ENCODE data around the gene IL1RL2. TPM values are rescaled to one million over a fixed set of nuclear protein-coding genes. Genes with fewer than 3 reads are reported as not detected.

The IL1RL2 gene
- total and polyA plus RNA-seq, 2 of the 4 experiments (the other 2 are of a cell fraction): 0.09 to 0.36 TPM

DNA sequence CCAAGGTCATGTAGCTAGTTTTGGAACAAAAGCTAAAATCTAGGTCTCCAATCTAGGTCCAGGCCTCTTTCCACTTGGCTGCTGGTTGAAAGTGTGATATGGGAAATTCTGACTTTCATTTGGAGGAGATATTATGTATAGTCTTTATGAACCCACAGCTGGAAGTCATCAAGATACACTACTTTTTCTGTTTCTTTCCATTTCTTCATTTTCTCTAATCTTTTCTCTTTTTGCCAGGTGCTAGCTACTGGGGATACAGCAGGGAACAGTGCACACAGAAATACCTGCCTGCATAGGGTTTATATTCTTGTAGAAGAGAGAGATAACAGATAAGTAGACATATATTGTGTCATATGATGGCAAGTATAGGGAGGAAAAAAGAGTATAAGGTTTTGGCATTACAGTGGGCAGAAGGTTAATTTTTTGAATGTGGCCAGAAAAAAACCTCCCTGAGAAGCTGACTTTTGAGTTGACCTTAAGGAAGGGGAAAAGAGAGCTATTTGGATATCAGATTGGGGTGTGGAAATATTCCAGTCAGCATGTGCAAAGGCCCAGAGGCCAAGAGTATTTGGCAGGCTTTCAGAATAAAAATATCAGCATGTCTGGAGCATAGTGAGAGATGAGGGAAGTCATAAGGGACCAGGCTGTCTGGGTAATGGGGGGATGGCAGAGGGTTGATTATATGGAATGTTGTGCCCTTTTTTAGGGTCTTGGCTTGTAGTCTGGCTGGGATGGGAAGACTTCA lies 28.6 kb upstream of the IL1RL2 start:
- Histone ChIP-seq H2AFZ (replicated peaks; ENCODE audit: low read length, poor library complexity) (no peak overlapping the region), H3K9ac (ENCODE audit: low read depth, low read length) (no peak overlapping the region), H3K56ac (ENCODE audit: extremely low read depth, insufficient read depth, low read length) (no peak overlapping the region), H3K27me3 (ENCODE audit: control insufficient read depth, insufficient read depth, low read length) (no peaks in the 10 kb centered on the region), H2AK5ac (ENCODE audit: low read depth, low read length) (no peak overlapping the region), H3K27ac (ENCODE audit: insufficient read depth, low read length) (no peak overlapping the region), H4K5ac (ENCODE audit: low read depth, low read length) (no peak overlapping the region; the same call in 1 of the 2 replicates), H4K91ac (ENCODE audit: insufficient read depth, low read depth, low read length) (no peak overlapping the region), H2BK20ac (ENCODE audit: low read depth, low read length) (no peak overlapping the region), H3K4me2 (ENCODE audit: low read depth, low read length) (no peak overlapping the region), H3K4me1 (ENCODE audit: control insufficient read depth, insufficient read depth, low read length) (peaks cover 15% of the 10 kb centered on the region), H4K20me1 (ENCODE audit: insufficient read depth, low read length) (no peaks in the 10 kb centered on the region), H3K4me3 (ENCODE audit: insufficient read depth, low read depth, low read length) (no peak overlapping the region), H2BK120ac (ENCODE audit: low read depth, low read length) (no peak overlapping the region), H3K9me3 (ENCODE audit: control insufficient read depth, insufficient read depth, low read length) (peaks cover 2% of the 10 kb centered on the region; the same call in 1 of the 2 replicates), H4K8ac (ENCODE audit: low read depth in 2 of 2, low read length in 2 of 2) (no peak overlapping the region), H2BK5ac (ENCODE audit: low read depth, low read length, poor library complexity, severe bottlenecking) (no peak overlapping the region), H3K79me1 (ENCODE audit: low read depth in 1 of 2, low read length in 2 of 2) (peaks cover 7 to 14% of the 10 kb centered on the region in 2 experiments; a peak in 3 of 4 replicates), H3K14ac (replicated peaks; ENCODE audit: low read depth, low read length) (no peak overlapping the region), H3K4ac (ENCODE audit: low read depth, low read length) (no peak overlapping the region), H3K18ac (ENCODE audit: low read depth, low read length) (no peak overlapping the region), H2BK15ac (ENCODE audit: low read depth, low read length) (no peak overlapping the region), H3K23ac (ENCODE audit: low read depth, low read length) (no peak overlapping the region), H3K9me1 (ENCODE audit: insufficient read depth, low read length) (peaks cover 4% of the 10 kb centered on the region; the same call in 1 of the 2 replicates), H2AK9ac (replicated peaks; ENCODE audit: low read depth, low read length, poor library complexity) (no peak overlapping the region), H3K36me3 (ENCODE audit: control insufficient read depth, insufficient read depth, low read length) (peaks cover 50% of the 10 kb centered on the region)
- ChIA-PET CTCF (interaction anchor here (0.7 kb wide), 1 partner anchor 133 kb away, joined by 3 read pairs; no protein-coding TSS in a partner anchor), POLR2A (ENCODE audit: unreplicated experiment) (no interaction called here)
- TF ChIP-seq MAZ (IDR thresholded peaks at IDR 0.05; ENCODE audit: borderline replicate concordance, low read depth, low read length) (no peak), CEBPB (IDR thresholded peaks at IDR 0.05; ENCODE audit: low read depth, low read length) (no peak), FOS (IDR thresholded peaks at IDR 0.05; ENCODE audit: low read depth, low read length) (no peak), RCOR1 (IDR thresholded peaks at IDR 0.05; ENCODE audit: insufficient replicate concordance, low read length) (no peak), BHLHE40 (IDR thresholded peaks at IDR 0.05; ENCODE audit: low read depth, low read length) (no peak), RFX5 (IDR thresholded peaks at IDR 0.05; ENCODE audit: low read depth, low read length) (no peak), RAD21 (IDR thresholded peaks at IDR 0.05; ENCODE audit: low read length) (no peak), MXI1 (IDR thresholded peaks at IDR 0.05; ENCODE audit: borderline replicate concordance, low read depth, low read length) (no peak), SMC3 (IDR thresholded peaks at IDR 0.05; ENCODE audit: low read depth, low read length) (no peak), POLR2A (IDR thresholded peaks at IDR 0.05; ENCODE audit: low read depth, low read length) (no peak), MAFK (IDR thresholded peaks at IDR 0.05; ENCODE audit: low read depth, low read length) (no peak)
- TF ChIP-seq, protein P1, sequence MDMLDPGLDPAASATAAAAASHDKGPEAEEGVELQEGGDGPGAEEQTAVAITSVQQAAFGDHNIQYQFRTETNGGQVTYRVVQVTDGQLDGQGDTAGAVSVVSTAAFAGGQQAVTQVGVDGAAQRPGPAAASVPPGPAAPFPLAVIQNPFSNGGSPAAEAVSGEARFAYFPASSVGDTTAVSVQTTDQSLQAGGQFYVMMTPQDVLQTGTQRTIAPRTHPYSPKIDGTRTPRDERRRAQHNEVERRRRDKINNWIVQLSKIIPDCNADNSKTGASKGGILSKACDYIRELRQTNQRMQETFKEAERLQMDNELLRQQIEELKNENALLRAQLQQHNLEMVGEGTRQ (IDR thresholded peaks at IDR 0.05; ENCODE audit: low read depth, low read length): no peak
- BruUV-seq (replicated peaks): no TSS peak
- dilution Hi-C loops (cut with HindIII; ENCODE audit: low sequenced_read_pairs, unreplicated experiment): loop anchor here (25.0 kb wide), 1 partner anchor 146 kb away; no protein-coding TSS in a partner anchor
- no peak for ATAC-seq (ENCODE audit: low read depth)
- in situ Hi-C loops (cut with MboI; ENCODE audit: low sequenced_read_pairs): no loop called here
- no peak for DNase-seq
- intact Hi-C loops (cut with micrococcal nuclease): no loop called here

Measured in IMR-90 (cell line).